GM21723 (cell line): Measurements from ENCODE around the gene KCP.

Experiments used
- ATAC-seq: cut with Tn5 transposase; IDR thresholded peaks from one replicate; pipeline ENCODE4 v1.9.1; 2021; ENCODE audit warnings: mild to moderate bottlenecking, moderate library complexity; ENCODE audit not compliant: unreplicated experiment

The KCP gene

DNA sequence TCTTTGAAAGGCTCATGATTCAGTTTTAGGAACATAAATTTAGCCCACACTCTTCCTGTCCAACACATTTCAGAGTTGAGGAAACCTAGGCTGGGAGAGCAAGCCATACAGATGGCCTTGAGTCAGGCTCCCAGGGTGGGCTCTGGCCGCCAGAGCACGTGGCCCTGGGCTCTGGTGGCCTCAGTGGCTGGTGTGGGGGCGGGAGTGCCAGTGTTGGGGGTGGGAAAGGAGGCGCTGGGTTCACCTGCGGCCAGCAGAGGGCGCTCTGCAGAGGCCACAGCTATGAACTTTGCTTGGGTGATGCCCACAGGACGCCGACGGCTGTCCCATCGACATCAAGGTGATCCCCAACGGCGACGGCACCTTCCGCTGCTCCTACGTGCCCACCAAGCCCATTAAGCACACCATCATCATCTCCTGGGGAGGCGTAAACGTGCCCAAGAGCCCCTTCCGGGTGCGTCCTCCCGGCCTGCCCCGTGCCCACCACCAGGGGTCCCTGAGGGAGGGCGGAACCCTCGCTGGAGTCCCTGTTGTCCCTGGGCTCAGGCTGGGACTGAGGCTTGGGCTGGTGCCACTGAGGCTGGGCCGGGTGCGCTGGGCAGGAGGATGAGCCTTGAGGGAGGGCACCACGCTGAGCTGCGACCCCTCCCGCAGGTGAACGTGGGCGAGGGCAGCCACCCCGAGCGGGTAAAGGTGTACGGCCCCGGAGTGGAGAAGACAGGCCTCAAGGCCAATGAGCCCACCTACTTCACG is 68.4 kb downstream of the KCP start:
- ATAC-seq, result no peak

DNA sequence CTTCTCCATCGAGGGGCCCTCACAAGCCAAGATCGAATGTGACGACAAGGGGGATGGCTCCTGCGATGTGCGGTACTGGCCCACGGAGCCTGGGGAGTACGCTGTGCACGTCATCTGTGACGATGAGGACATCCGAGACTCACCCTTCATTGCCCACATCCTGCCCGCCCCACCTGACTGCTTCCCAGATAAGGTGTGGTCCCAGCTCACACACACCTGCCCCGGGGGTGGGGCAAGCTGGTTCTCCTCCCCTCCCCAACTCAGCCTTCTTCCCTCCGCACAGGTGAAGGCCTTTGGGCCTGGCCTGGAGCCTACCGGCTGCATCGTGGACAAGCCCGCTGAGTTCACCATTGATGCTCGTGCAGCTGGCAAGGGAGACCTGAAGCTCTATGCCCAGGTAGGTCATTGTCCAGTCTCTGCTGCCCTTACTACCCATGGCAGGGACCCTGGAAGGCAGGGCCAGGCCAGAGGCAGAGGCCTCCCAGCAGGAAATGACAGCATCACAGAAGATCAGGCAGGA is 69.3 kb downstream of the KCP start:
- ATAC-seq, result no peak

DNA sequence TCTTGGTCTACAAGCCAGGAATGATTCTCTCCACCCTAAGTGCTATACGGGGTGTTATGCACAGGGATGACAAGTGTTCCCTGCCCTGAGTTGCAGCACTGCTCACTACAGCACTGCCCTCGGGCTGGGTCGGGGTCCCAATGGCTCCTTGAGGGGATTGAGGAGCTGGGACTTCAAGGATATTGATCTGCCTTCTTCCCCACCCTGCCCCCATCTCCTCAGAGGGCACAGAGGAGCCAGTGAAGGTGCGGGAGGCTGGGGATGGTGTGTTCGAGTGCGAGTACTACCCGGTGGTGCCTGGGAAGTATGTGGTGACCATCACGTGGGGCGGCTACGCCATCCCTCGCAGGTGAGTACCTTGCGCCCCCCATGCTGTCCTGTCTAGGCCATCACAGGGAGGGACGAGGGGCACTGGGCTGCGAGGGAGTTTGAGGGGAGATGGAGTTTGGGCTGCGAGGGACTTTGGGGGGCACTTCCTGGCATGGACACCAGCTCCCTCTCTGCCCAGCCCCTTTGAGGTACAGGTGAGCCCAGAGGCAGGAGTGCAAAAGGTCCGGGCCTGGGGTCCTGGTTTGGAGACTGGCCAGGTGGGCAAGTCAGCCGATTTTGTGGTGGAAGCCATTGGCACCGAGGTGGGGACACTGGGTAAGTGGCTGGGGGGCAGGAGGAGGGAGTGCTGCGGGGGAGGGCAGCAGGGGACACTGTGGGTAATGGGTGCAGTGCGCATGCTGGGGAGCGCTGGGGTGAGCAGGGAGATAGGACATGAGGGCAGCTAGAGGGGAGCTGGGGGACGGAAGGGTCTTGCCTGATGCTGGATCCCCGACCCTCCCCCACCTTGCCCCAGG is 70.0 kb downstream of the KCP start:
- ATAC-seq, result no peak

DNA sequence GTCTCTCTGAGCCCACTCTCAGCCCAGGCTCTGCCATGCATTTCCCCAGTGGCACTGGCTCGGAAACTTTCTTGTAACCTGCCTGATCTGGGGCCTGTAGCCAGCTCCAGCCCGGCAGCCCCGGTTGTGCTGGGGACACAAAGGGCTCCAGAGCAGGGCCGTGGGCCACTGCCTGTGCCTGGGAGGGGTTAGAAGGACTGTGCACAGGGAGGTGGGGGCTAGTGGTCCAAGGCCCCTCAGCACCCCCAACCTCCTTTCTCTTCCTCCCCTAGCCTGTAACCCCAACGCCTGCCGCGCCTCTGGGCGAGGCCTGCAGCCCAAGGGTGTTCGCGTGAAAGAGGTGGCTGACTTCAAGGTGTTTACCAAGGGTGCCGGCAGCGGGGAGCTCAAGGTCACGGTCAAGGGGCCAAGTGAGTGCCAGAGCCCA is 70.7 kb downstream of the KCP start:
- no peak for ATAC-seq

DNA sequence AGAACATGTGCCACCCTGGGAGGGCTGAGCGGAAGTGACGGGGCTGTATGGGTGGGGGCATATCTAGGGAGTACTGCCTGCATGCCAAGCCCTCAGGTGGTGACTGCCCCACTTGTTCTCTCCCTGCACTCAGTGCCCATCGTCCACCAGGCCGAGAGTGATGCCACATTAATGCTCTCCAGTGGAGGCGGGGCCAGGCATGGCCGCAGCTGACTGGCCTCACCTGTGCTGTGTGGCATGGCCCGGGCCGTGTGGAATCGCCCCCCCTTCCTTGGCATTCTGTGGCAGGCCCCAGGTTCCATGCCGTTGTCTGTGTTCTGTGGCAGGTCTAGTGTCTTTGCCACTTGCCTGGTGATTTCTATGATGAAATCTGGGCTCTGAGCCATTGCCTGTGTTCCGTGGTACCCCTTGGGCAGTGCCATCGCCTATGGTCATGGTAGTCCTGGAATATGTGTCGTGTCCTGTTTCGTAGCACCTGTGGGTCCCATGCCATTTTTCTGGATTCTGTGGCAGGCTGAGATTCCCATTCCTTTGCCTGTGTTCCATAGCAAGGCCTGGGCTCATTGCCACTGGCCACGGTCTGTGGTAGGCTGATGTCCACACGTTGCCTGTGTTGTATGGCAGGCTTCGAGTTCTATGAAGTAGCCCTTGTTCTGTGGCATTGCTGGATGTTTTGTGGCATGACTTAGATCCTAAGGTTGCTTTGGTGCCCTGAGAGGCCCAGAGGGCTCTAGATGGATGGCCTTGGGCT is 71.4 kb downstream of the KCP start:
- no peak for ATAC-seq

DNA sequence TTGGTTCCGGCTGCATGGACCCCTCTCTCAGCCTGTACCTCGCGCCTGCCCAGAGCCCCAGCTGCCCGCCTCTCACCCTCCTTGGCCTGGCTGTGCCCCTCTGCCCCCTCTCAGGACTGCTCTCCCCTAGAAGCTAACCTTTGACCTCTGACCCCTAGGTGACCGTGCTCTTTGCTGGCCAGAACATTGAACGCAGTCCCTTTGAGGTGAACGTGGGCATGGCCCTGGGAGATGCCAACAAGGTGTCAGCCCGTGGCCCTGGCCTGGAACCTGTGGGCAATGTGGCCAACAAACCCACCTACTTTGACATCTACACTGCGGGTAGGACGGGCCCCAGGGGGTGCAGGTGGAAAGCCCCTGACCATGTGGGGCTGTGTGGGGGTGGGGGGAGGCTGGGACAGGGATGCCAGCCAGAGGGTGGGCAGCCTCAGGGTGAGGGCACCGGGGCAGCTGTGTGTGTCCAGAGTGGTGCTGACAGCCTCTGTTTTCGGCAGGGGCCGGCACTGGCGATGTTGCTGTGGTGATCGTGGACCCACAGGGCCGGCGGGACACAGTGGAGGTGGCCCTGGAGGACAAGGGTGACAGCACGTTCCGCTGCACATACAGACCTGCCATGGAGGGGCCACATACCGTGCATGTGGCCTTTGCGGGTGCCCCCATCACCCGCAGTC is 72.3 kb downstream of the KCP start:
- ATAC-seq, result no peak

DNA sequence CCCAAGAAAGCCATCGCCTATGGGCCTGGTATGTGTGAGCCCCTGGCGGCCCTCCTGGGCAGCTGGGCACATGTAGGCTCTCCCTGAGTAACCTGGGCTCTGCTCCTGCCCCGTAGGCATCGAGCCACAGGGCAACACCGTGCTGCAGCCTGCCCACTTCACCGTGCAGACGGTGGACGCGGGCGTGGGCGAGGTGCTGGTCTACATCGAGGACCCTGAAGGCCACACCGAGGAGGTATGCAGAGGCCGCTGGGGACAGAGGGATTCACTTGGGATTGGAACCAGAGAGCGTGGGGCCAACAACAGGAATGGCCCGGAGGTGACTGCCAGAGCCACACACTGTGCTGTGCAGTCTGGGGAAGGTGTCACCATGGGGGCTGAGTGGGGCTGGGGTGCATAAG is 73.0 kb downstream of the KCP start:
- ATAC-seq, result no peak

DNA sequence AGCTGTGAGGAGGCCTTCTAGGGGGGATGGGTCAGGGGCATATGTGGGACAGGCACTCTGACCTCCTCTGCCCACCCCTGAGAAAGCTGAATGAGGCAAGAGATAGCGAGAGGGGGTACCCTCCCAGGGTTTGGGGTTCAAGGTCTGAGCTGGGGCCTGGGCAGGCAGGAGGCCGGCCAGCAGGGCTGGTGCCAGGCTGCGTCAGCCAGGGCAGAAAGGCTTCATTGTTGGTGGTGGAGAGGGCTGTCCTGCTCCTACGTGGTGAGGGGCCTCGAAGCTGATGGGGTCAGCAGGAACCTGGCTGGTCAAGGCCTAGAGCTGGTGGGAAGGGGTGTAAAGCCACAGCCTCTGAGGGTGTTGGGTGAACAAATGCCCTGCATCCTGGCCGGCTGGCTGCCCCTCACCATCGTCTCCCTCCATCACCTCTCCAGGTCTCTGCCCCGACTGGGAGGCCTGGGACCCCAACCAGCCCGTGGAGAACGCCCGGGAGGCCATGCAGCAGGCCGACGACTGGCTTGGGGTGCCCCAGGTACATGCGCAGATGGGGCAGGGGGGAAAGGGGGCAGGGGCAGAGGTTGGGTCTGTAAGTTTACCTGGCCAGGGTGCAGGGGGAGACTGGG is 73.7 kb downstream of the KCP start:
- ATAC-seq, result no peak

DNA sequence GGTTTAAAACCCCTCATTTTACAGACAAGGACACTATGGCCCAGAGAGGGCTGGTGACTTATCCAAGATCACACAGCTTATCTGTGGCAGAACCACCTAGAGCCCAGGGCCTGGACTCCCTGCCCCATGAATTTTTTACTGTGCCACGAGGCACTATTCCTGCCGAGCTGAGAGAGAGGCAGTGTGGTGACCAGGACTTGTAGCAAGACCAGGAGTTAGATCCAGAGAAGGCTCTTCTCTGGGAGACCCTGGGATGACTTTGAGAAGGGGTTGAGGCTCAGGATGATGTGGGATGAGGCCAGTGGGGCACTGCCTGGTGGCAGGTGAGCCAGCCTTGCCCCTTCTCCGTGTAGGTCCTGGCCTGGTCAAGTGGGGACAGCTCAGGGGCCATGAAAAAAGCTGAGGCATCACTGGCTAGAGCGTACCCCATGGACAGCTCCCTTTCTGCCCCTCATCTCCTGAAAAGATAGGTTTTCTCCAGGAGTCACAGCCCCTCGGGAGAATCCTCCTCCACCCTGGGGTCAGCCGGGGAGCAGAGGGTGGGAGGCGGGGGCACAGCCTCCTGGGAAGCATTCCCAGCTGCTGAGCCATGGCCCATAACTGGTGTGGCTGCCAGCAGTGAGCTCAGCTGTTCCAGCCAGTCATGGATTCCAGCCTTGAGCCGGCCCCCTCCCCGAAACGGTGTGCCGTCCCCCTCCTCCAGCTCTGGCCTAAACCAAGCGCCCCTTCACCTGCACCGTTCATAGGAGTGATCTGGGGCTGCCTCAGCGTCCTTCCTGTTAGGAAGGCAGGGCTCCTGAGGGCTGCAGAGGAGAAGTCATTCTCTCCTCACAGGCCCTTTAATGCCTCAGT is 74.5 kb downstream of the KCP start:
- ATAC-seq, result no peak

DNA sequence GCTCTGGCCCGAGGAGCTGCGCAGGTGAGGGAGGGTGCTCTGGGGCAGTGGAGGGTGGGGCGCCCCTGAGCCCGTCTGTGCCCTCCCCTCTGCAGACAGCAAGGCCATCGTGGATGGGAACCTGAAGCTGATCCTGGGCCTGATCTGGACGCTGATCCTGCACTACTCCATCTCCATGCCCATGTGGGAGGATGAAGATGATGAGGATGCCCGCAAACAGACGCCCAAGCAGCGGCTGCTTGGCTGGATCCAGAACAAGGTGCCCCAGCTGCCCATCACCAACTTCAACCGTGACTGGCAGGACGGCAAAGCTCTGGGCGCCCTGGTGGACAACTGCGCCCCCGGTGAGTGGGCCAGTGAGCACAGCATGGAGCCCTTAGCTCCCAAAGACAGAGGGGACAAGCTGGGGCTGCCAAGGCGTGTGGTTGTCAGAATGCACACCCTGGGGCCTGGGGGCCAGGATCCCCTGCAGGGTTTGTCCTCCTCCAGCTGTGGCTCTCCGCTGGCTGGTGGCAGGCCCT is 75.2 kb downstream of the KCP start:
- ATAC-seq, result no peak

DNA sequence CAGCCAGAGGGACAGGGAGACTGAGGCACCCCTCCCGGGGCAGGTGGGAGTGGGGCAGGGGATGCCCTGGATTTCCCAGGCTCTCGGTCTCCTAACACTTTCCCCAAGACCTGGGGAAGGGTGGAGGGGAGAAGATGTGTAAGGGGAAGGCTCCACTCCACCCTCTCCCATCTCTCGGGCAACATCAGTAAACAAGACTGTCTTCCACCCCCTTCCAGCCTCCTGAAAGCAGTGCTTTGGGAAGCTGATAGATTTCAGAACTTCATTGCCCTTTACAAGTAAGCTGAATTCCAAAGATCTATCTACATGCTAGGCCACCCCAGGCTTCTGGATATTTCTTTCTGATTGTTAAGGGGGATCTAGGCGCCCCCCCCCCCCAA is 76.6 kb downstream of the KCP start:
- no peak for ATAC-seq

DNA sequence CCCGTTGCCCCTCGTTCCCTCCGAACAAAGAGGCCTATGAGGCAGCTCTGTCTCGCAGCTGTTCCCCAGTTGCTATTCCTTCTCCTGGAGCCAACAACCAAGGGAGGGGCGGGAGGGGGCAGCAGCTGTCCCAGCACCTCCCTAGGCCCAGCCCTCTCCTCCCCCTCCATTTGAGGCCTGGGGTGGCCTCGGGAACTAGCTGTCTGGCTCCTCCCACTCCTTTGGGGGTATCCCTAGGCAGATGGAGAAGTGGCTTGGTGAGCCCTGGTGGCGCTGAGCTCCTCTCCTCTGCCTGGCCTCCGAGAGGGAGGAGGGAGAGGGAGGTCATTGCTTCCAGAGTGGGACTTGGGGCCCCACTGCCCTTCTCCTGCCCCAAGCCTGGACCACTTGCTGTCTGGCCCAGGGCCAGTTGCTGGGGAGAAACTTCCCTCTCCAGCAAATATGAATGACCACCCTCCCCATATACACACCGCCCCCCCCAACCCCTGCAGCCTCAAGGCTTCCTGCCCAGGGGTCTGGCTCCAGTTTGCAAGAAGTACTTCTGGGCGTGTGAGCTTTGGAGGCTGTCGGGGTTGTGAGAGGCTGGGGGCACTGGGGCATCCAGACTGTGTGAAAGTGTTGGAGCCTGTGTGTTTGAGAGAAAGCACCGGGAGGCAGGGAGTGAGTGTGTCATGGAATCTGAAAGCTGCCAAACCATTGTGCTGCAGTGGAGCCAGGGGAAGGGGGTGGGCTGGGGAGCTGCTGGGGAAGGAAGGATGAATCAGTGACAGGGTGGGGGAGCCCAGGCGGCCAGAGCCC is 77.2 kb downstream of the KCP start:
- ATAC-seq, result no peak

DNA sequence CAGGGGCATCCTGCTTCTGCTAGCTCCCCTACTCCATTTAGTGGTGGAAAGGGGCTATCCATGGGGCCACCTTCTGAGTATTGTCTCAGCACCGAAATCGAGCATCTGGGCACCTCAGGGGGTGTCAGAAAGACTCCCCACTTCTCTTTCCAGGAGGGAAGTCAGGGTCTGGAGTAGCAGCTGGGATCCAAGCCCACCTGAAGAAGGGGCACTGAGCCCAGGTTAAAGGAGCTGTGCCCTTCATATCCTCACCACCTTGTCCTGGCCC is 77.7 kb downstream of the KCP start:
- ATAC-seq, result no peak

DNA sequence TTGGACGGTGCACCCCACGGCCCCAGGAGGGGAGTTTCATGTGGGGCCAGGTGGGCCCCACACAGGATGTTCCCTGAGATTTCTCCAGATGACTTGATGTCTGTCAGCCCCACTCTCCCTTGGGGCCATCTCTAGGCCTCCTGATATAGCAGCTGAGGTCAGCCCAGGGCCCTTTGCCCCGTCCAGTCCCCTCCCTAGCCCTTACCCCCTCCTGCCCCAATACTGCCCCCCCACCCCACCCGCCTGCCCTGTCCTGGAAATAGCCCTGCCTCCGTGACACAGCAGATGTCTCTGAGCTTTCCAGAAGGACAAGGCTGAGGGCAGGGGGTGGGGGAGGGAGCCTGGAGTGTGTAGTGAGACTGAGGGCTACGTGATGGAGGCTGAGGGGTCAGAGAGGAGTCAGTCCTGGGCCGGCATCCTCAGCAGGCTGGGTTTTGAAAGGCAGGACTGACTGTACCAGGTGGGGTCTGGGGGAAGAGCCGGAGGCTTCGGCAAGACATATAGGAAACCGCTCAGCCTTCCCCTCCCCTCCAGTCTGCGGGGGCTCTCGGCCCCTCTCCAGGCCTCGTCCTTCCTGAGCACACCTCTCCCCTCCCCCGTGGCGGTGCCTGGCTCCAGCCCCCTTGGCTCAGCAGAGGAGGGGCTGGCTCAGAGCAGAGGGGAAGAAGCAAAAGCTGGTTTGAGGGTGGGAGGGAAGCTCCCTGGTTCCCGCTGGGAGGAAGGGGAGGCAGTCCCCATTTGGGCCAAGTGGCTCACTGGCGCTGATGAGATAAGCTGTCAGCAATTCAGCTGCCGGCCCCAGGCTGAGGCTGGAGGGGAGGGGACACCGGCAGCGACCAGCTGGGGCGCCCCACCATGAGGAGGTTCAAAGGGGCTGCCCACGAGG is 78.3 kb downstream of the KCP start:
- no peak for ATAC-seq

DNA sequence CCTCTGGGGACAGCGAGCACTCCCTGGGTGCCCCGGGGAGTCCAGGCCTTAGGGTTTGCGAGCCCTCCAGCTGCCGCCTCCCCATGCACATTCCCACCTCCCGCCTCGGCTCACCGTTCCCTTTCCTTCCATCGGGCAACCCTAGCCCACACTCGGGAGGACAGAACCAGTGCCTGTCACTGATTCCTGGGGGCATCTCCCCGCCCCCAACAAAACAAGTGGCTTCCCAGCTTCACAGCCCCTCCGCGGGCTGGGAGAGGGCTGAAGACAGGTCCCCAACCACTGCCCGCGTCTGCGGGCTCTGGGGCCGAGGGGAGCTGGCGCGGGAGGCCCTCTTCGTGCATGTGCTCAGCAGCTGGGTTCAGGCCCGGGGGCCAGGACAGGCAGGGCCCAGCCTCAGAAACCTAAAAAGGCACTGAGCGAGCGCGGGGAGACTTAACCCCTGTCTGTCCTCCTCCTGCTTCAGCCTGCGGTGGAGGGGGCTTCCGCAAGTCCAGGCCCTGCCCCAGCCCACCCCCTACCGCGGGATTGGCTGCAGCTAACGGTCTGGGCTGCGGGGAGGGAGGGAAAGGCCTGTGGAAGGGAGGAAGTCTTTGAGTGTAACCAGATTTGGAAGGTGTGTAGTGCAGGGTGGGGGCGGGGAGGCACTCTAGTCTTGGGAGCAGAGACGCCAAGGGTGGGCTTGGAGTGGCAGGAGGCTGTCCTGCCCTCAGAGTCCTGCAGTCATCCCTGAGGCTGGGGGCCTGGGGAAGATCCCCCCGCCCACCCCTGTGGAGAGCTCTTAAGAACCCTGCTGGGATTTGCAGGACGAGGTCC is 79.1 kb downstream of the KCP start:
- no peak for ATAC-seq

DNA sequence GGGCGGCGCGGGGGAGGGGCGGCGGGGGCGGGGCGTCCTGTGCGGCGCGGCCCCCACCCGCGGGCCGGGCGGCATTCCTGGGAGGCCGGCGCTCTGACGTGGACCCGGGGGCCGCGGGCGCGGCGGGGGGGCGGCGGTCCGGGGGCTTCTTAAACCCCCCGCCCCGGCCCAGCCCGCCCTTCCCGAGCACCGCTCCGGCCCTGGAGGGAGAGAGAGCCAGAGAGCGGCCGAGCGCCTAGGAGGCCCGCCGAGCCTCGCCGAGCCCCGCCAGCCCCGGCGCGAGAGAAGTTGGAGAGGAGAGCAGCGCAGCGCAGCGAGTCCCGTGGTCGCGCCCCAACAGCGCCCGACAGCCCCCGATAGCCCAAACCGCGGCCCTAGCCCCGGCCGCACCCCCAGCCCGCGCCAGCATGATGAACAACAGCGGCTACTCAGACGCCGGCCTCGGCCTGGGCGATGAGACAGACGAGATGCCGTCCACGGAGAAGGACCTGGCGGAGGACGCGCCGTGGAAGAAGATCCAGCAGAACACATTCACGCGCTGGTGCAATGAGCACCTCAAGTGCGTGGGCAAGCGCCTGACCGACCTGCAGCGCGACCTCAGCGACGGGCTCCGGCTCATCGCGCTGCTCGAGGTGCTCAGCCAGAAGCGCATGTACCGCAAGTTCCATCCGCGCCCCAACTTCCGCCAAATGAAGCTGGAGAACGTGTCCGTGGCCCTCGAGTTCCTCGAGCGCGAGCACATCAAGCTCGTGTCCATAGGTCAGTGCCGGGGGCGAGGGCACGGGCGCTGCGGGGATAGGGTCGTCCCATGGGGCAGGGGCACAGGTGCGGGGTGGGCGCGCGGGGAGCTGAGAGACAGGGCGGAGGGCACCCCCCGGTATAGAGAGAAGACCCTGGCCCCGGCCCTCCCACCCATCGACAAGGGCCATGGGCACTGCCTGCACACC is 80.0 kb downstream of the KCP start, which contains the start of gene FLNC:
TSS of gene FLNC (plus strand) at position 176 of the 947 bp plus-strand sequence. CDS start at position 408, 232 bp downstream.
- ATAC-seq, result no peak
